ENCODE data around the gene EDC4.

- TF ChIP-seq CTCF (IDR thresholded peaks at IDR 0.05): no peak
- no peak for TF ChIP-seq POLR2A (IDR thresholded peaks at IDR 0.05)
- TF ChIP-seq EP300 (IDR thresholded peaks at IDR 0.05): no peak
Observed at GRCh38 chr16:67847064-67847861, 25.6 kb upstream of the EDC4 start, which contains the start of gene CENPT.

Data from tibial nerve (tissue), 4 donors.